HG03060 (cell line): ENCODE data around the gene RAPGEF2.

ENCODE experiments used
- ATAC-seq: cut with Tn5 transposase; IDR thresholded peaks from one replicate; pipeline ENCODE4 v1.9.1; 2021; ENCODE audit warnings: low read depth, moderate number of reproducible peaks; ENCODE audit not compliant: unreplicated experiment

RAPGEF2 gene

GRCh38 chr4:159188646-159189045 is 85.8 kb downstream of the RAPGEF2 start:
- ATAC-seq, result no peak

- ATAC-seq, result no peak
Measured at GRCh38 chr4:159190651-159191050, 87.8 kb downstream of the RAPGEF2 start.

GRCh38 chr4:159191989-159192388 is 89.1 kb downstream of the RAPGEF2 start:
- ATAC-seq, result no peak

- ATAC-seq, result no peak
Measured at GRCh38 chr4:159193046-159193620, 90.3 kb downstream of the RAPGEF2 start.

DNA sequence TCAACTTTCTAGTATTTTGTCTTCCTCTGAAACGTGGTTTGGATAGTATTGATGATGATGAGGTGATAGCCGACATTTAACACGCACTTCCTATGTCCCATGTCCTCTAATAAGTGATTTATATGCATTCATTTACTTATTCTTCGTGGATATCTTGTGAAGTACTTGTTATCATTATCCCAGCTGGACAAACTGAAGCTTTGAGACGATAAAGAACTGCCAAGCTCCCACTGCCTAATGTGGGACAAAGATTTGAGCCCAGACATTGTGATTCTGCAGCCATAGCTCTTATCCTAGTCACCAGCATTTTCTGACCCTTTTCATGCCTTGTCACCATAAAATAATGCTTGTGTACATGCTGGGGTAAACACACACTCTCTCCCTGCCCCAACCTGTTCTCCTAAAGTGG is 92.5 kb downstream of the RAPGEF2 start:
- no peak for ATAC-seq

GRCh38 chr4:159197260-159197884 is 94.5 kb downstream of the RAPGEF2 start:
- ATAC-seq, result no peak

DNA sequence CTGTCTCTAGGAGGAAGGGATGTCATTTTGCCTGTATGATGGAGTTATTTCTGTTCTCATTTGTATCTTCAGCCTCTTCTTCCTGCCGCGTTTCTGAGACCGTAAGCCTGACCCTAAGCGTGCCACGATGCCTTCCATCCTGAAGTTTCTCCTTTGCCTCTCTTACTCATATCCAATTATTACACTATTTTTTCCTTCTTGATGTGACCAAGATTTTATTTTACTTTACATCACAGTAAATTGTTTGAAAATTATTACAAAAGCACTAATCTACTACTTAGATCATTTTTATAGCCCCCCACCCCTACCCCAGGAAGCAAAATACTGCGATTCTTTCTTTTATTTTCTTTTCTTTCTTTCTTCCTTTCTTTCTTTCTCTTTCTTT is 95.0 kb downstream of the RAPGEF2 start:
- ATAC-seq, result no peak

- ATAC-seq, result no peak
Measured at GRCh38 chr4:159199826-159200225, 96.9 kb downstream of the RAPGEF2 start.

- no peak for ATAC-seq
Measured at GRCh38 chr4:159201168-159201567, 98.3 kb downstream of the RAPGEF2 start.

- ATAC-seq, result no peak
Measured at GRCh38 chr4:159204566-159204965, 101.7 kb downstream of the RAPGEF2 start.

DNA sequence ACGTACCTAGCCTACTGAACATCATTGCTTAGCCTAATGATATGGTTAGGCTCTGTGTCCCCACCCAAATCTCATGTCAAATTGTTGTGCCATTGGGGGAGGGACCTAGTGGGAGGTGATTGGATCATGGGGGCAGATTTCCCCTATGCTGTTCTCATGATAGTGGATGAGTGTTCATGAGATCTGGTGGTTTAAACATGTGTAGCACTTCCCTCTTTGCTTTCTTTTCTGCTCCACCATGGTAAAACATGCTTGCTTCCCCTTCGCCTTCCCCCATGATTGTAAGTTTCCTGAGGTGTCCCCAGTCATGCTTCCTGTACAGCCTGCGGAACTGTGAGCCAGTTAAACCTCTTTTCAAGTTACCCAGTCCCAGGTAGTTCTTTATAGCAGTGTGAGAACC is 102.6 kb downstream of the RAPGEF2 start:
- no peak for ATAC-seq

DNA sequence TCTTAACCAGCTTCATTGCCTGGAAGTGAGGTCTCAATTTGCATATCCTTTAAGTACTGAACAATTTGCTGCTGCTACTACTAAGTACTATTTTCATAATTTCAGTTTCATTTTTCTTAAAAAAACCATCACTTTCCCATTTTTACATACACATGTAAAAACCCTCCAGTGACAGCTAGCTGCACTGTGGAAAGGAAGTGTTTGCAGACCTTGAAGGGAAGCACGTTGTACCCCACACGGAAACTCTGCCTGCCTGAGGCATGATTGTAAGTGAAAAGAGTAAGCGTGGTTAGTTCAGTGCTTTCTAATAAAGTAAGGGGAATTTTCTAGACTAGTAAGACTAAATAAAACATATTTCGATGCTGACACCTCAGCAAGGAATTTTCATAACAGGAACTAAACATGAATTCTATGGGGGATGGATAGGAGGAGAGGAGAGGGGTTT is 103.6 kb downstream of the RAPGEF2 start:
- ATAC-seq, result peak; percentile 76

GRCh38 chr4:159209249-159209648 is 106.4 kb downstream of the RAPGEF2 start:
- ATAC-seq, result no peak

GRCh38 chr4:159210975-159211374 is 108.1 kb downstream of the RAPGEF2 start:
- no peak for ATAC-seq

DNA sequence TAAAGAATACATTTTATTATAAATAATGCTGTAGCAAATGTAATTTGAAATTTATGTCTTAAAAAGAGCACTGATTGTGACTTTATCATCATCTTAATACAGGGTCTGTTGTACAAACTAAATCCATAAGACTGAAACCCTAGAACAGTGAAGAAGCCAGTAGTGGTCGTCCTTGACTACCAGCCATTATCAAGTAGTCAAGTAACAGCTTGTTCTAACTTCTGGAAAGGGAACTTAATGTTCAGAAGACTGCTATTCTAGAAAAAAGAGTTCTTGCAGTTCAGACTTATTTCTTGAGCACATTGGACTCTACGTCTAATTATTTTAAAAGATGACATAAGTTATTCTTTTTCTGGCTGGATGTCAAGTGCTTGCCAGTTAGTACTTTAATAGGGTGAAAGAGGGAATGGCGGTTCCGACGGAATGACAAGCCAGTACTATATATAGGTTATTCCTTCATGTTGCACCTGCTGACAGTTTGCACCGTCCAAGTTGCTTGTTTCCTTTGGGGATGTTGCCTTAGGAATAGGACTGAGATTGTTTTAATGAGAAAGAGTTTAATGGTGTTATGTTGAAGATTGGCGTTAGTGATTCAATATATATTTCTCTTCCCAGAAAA is 109.9 kb downstream of the RAPGEF2 start:
- no peak for ATAC-seq

- ATAC-seq, result no peak
Measured at GRCh38 chr4:159216834-159217233, 114.0 kb downstream of the RAPGEF2 start.

DNA sequence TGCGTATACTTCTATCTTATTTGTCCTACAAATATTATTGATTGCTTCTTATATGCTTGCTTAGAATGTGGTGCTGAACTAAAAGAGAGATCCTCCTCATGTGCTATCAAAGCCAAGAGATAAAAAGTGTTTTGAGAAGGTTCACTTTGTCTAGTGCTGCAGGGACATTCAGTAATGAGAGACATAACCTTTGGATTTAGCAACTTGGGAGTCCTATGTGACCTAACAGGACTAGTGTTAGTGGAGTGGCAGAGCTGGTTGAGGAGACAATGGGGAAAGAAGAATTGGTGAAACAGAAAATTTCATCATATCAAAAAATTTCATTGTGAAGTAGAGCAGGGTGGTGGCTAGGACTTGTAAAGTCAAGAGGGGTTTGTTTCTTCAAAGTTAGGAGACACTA is 117.0 kb downstream of the RAPGEF2 start:
- ATAC-seq, result no peak

DNA sequence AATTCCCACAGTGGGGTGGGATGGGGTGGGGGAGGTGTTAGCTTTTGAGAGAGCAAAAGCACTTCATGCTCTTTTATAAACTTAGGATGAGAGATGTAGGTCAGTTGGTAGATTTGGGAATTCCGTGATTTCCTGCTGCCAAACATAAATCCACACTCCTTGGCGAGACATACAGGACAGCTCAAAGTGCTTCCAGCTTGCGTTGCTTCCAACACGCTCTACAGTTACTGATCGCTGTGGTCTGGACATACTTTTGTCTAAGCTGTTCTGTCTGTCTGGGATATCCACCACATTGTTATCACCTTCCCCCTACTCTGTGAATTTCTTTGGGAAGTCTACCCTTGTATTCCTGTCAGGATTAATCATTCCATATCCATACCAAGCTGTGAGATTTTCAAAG is 117.5 kb downstream of the RAPGEF2 start:
- no peak for ATAC-seq

GRCh38 chr4:159221280-159221679 is 118.4 kb downstream of the RAPGEF2 start:
- ATAC-seq, result no peak

DNA sequence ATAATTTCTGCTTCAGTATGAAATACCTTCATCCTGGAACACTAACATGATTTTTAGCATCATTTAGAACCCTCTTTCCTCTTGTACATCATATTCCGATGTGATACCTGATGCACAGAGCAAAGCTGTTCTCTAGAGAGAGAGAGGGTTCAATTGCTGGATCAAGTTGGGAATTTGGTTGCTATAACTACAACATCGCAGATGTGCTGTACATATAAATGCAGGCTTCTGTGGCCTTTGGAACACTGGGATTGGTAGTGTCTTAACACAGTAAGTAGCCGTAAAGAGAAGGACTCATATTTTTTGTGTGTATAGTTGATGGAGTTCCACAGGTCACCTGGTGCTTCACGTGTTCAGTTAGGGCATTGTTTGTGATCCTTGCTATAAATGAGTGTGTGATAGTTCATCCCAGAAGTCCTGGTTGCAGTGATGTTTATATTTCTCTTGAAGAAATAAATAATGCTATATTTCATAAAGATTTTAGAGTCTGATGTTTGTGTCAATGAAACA is 119.2 kb downstream of the RAPGEF2 start:
- no peak for ATAC-seq

DNA sequence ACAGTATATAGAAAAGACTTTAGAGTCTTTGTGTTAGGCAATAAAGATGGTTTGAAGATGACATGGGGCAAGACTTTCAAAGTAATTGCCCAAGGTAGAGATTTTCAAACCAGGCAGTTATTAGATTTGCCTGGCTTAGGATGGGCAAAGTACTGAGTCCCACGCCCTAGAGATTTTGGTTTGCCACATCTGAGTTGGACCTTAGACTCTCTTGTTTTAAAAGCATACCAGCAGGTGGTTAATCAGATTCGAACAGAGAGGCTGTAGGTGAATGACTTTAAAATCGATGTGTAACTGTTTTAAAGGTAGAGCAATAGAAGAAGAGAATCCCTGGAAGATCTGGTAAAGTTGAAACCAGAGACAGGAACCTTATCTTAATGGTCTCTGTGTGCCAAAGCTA is 121.5 kb downstream of the RAPGEF2 start:
- no peak for ATAC-seq

GRCh38 chr4:159227378-159227777 is 124.5 kb downstream of the RAPGEF2 start:
- ATAC-seq, result no peak
